HCT116 (cell line): Measurements from ENCODE around the gene SLC25A12.

Experiments used
- CTCF ChIP-seq, 3 experiments: fragments of 200-600 bp in 1 of 3; sonication (generic) in 1 of 3; IDR thresholded peaks in 2 of 3; conservative IDR thresholded peaks in 1 of 3; 2 replicates each; pipeline ENCODE4 v1.5.1; 2012 to 2017; ENCODE audit warnings: low read depth in 2 of 3, low read length in 2 of 3, antibody characterized with exemption in 1 of 3, borderline replicate concordance in 1 of 3, control low read depth in 1 of 3, mild to moderate bottlenecking in 1 of 3, mixed read lengths in 1 of 3, mixed run types in 1 of 3, moderate library complexity in 1 of 3; ENCODE audit not compliant: insufficient read depth in 1 of 3
- ELF1 ChIP-seq: IDR thresholded peaks from 2 replicates; pipeline ENCODE4 v1.6.1; 2012; ENCODE audit warnings: low read depth, borderline replicate concordance
- EZH2 ChIP-seq: fragments of 200-600 bp; sonication (generic); IDR thresholded peaks from 2 replicates; pipeline ENCODE4 v1.6.1; 2017; ENCODE audit warnings: antibody characterized with exemption, mixed run types
- MAX ChIP-seq: IDR thresholded peaks from 2 replicates; pipeline ENCODE4 v1.6.1; 2012
- POLR2A ChIP-seq: IDR thresholded peaks from 2 replicates; pipeline ENCODE4 v1.7.0; 2011; ENCODE audit warnings: borderline replicate concordance; ENCODE audit not compliant: insufficient read depth, insufficient read length; ENCODE audit errors: extremely low read depth
- REST ChIP-seq: IDR thresholded peaks from 2 replicates; pipeline ENCODE4 v1.6.1; 2012; ENCODE audit warnings: low read depth
- SP1 ChIP-seq: IDR thresholded peaks from 2 replicates; pipeline ENCODE4 v1.6.1; 2012; ENCODE audit warnings: low read depth
- ZFX ChIP-seq: fragments of 450-650 bp; IDR thresholded peaks from 2 replicates; pipeline ENCODE4 v1.6.1; 2017
- ZNF274 ChIP-seq: fragments of 200-500 bp; sonication (Bioruptor generic); IDR thresholded peaks from 2 replicates; pipeline ENCODE4 v1.6.1; 2014; ENCODE audit warnings: mild to moderate bottlenecking, low read depth, low read length, inconsistent platforms
- TF ChIP-seq, protein P1 (sequence below): IDR thresholded peaks from 2 replicates; pipeline ENCODE4 v1.6.1; 2011; ENCODE audit warnings: mild to moderate bottlenecking, low read length, moderate library complexity; ENCODE audit not compliant: insufficient replicate concordance; ENCODE audit errors: extremely low read depth
- TF ChIP-seq, protein P2 (sequence below): IDR thresholded peaks from 2 replicates; pipeline ENCODE4 v1.6.1; 2012

DNA sequence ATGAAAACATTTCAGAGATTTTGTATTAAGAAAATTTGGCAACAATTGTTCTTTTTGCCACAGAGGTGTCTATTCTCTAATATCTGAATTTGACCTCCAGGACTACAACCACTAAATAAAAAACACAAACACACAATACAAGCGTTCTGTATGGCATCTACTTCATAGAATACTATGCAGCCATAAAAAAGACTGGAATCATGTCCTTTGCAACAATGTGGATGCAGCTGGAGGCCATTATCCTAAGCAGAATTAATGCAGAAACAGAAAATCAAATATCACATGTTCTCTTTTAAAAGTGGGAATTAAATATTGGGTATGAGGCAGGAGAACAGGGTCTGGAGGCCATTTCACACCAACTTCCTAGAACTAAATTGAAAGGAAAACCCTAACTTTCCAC is 19.5 kb downstream of the SLC25A12 start:
- TF ChIP-seq CTCF (IDR thresholded peaks at IDR 0.05 in 2 of 3, conservative IDR thresholded peaks at IDR 0.05 in 1 of 3; ENCODE audit: borderline replicate concordance in 1 of 3, insufficient read depth in 1 of 3, low read depth in 2 of 3, low read length in 2 of 3) (no peak), POLR2A (no peak), REST (no peak), ELF1 (no peak), MAX (no peak), EZH2 (no peak), ZFX (no peak), ZNF274 (no peak), SP1 (no peak)
- TF ChIP-seq, protein P1, sequence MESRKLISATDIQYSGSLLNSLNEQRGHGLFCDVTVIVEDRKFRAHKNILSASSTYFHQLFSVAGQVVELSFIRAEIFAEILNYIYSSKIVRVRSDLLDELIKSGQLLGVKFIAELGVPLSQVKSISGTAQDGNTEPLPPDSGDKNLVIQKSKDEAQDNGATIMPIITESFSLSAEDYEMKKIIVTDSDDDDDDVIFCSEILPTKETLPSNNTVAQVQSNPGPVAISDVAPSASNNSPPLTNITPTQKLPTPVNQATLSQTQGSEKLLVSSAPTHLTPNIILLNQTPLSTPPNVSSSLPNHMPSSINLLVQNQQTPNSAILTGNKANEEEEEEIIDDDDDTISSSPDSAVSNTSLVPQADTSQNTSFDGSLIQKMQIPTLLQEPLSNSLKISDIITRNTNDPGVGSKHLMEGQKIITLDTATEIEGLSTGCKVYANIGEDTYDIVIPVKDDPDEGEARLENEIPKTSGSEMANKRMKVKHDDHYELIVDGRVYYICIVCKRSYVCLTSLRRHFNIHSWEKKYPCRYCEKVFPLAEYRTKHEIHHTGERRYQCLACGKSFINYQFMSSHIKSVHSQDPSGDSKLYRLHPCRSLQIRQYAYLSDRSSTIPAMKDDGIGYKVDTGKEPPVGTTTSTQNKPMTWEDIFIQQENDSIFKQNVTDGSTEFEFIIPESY: no peak
- TF ChIP-seq, protein P2, sequence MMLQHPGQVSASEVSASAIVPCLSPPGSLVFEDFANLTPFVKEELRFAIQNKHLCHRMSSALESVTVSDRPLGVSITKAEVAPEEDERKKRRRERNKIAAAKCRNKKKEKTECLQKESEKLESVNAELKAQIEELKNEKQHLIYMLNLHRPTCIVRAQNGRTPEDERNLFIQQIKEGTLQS: no peak
